H9 (cell line): ENCODE measurements around the gene HS3ST1. TPM values are rescaled to one million over a fixed set of nuclear protein-coding genes. Genes with fewer than 3 reads are reported as not detected.

Experiments used
- DNase-seq: peaks from one replicate; pipeline ENCODE4 v3.0.0-alpha.2; 2017
- H2AFZ ChIP-seq: one replicate; pipeline ENCODE4 v1.6.1; 2013; ENCODE audit warnings: mild to moderate bottlenecking, low read length, control low read depth, moderate library complexity
- H2AK5ac ChIP-seq: 2 replicates; pipeline ENCODE4 v1.6.1; 2013; ENCODE audit warnings: low read length, control low read depth, mixed read lengths; ENCODE audit not compliant: insufficient read length
- H2BK120ac ChIP-seq: one replicate; pipeline ENCODE4 v1.6.1; 2013; ENCODE audit warnings: low read depth, mild to moderate bottlenecking, low read length, control low read depth, inconsistent platforms; ENCODE audit not compliant: poor library complexity, severe bottlenecking
- H2BK12ac ChIP-seq: 2 replicates; pipeline ENCODE4 v1.6.1; 2013; ENCODE audit warnings: low read length, control low read depth, mixed read lengths, low read depth; ENCODE audit not compliant: insufficient read length
- H2BK15ac ChIP-seq: 2 replicates; pipeline ENCODE4 v1.6.1; 2013; ENCODE audit warnings: low read depth, low read length, control low read depth
- H2BK20ac ChIP-seq: one replicate; pipeline ENCODE4 v1.6.1; 2013; ENCODE audit warnings: low read depth, mild to moderate bottlenecking, low read length, control low read depth, inconsistent platforms; ENCODE audit not compliant: poor library complexity, severe bottlenecking
- H2BK5ac ChIP-seq: 2 replicates; pipeline ENCODE4 v1.6.1; 2013; ENCODE audit warnings: low read length, control low read depth, mixed read lengths; ENCODE audit not compliant: insufficient read length
- H3K14ac ChIP-seq: 2 replicates; pipeline ENCODE4 v1.6.1; 2013; ENCODE audit warnings: low read length, control low read depth; ENCODE audit not compliant: insufficient read depth
- H3K18ac ChIP-seq: 2 replicates; pipeline ENCODE4 v1.6.1; 2013; ENCODE audit warnings: low read depth, mild to moderate bottlenecking, mixed read lengths, low read length, control low read depth; ENCODE audit not compliant: insufficient read length
- H3K23ac ChIP-seq: 2 replicates; pipeline ENCODE4 v1.6.1; 2013; ENCODE audit warnings: low read length, control low read depth, mixed read lengths, low read depth; ENCODE audit not compliant: insufficient read length
- H3K23me2 ChIP-seq: 2 replicates; pipeline ENCODE4 v1.6.1; 2013; ENCODE audit warnings: low read depth, mild to moderate bottlenecking, mixed read lengths, low read length, control low read depth; ENCODE audit not compliant: insufficient read length, poor library complexity, severe bottlenecking
- H3K27ac ChIP-seq: 2 replicates; pipeline ENCODE4 v1.5.1; 2013; ENCODE audit warnings: low read length, control low read depth, mixed read lengths, low read depth; ENCODE audit not compliant: insufficient read length
- H3K27me3 ChIP-seq: 2 replicates; pipeline ENCODE4 v1.6.1; 2013; ENCODE audit warnings: low read length, control low read depth, inconsistent platforms; ENCODE audit not compliant: insufficient read depth
- H3K4ac ChIP-seq: 2 replicates; pipeline ENCODE4 v1.6.1; 2013; ENCODE audit warnings: low read depth, mild to moderate bottlenecking, control low read depth, inconsistent platforms, low read length, moderate library complexity
- H3K4me1 ChIP-seq: 2 replicates; pipeline ENCODE4 v1.6.1; 2013; ENCODE audit warnings: low read length, control low read depth, inconsistent platforms; ENCODE audit not compliant: insufficient read depth
- H3K4me2 ChIP-seq: 2 replicates; pipeline ENCODE4 v1.6.1; 2013; ENCODE audit warnings: low read length, control low read depth, mixed read lengths; ENCODE audit not compliant: insufficient read length, insufficient read depth
- H3K56ac ChIP-seq: 2 replicates; pipeline ENCODE4 v1.6.1; 2013; ENCODE audit warnings: low read depth, mild to moderate bottlenecking, mixed read lengths, low read length, control low read depth; ENCODE audit not compliant: insufficient read length
- H3K79me1 ChIP-seq: 2 replicates; pipeline ENCODE4 v1.6.1; 2013; ENCODE audit warnings: low read depth, mild to moderate bottlenecking, moderate library complexity, low read length, control low read depth, inconsistent platforms; ENCODE audit not compliant: insufficient read depth, poor library complexity, severe bottlenecking
- H3K79me2 ChIP-seq: 2 replicates; pipeline ENCODE4 v1.6.1; 2013; ENCODE audit warnings: low read length, control low read depth, inconsistent platforms; ENCODE audit not compliant: insufficient read depth
- H3K9ac ChIP-seq: 2 replicates; pipeline ENCODE4 v1.6.1; 2013; ENCODE audit warnings: low read length, control low read depth, mixed read lengths; ENCODE audit not compliant: insufficient read length; ENCODE audit errors: extremely low read depth
- H3K9me3 ChIP-seq: one replicate; pipeline ENCODE4 v1.6.1; 2013; ENCODE audit warnings: low read depth, low read length, inconsistent platforms; ENCODE audit not compliant: control insufficient read depth
- H3T11ph ChIP-seq: one replicate; pipeline ENCODE4 v1.6.1; 2013; ENCODE audit warnings: mild to moderate bottlenecking, low read length, control low read depth, inconsistent platforms
- H4K20me1 ChIP-seq: one replicate; pipeline ENCODE4 v1.6.1; 2013; ENCODE audit not compliant: control insufficient read depth, insufficient read length, insufficient read depth
- H4K5ac ChIP-seq: 2 replicates; pipeline ENCODE4 v1.6.1; 2013; ENCODE audit warnings: low read depth, mild to moderate bottlenecking, mixed read lengths, low read length, control low read depth; ENCODE audit not compliant: insufficient read length
- H4K8ac ChIP-seq: replicated peaks from 2 replicates; pipeline ENCODE4 v1.6.1; 2013; ENCODE audit warnings: low read length, control low read depth, mixed read lengths, low read depth; ENCODE audit not compliant: insufficient read length
- H4K91ac ChIP-seq: 2 replicates; pipeline ENCODE4 v1.6.1; 2013; ENCODE audit warnings: low read depth, mild to moderate bottlenecking, moderate library complexity, mixed read lengths, low read length, control low read depth; ENCODE audit not compliant: insufficient read length
- H3K27ac Mint-ChIP-seq, 3 experiments: 2 replicates in 2 of 3; 3 replicates in 1 of 3; pipeline ENCODE4 v1.8.0; 2020 to 2021; ENCODE audit warnings: mixed read lengths in 3 of 3, mild to moderate bottlenecking in 1 of 3, moderate library complexity in 1 of 3
- H3K27me3 Mint-ChIP-seq: 2 replicates; pipeline ENCODE4 v1.8.0; 2021; ENCODE audit warnings: low read depth, mild to moderate bottlenecking, moderate library complexity, mixed read lengths
- H3K36me3 Mint-ChIP-seq, 3 experiments: 2 replicates in 2 of 3; 3 replicates in 1 of 3; pipeline ENCODE4 v1.8.0; 2020 to 2021; ENCODE audit warnings: low read depth in 3 of 3, mixed read lengths in 3 of 3; ENCODE audit not compliant: insufficient read depth in 1 of 3
- H3K4me1 Mint-ChIP-seq, 2 experiments: 2 replicates each; pipeline ENCODE4 v1.8.0; 2020; ENCODE audit warnings: mixed read lengths in 2 of 2
- H3K4me3 Mint-ChIP-seq, 2 experiments: 2 replicates in 1 of 2; 3 replicates in 1 of 2; pipeline ENCODE4 v1.8.0; 2020 to 2021; ENCODE audit warnings: mild to moderate bottlenecking in 2 of 2, mixed read lengths in 2 of 2, moderate library complexity in 1 of 2
- H3K9me3 Mint-ChIP-seq, 2 experiments: 2 replicates in 1 of 2; 3 replicates in 1 of 2; pipeline ENCODE4 v1.8.0; 2020; ENCODE audit warnings: mild to moderate bottlenecking in 2 of 2, mixed read lengths in 2 of 2, moderate library complexity in 1 of 2
- WGBS: extraction: QIAGEN DNeasy Blood & Tissue Kit; methylation state at CpG from one replicate; pipeline ENCODE4 v1.1.7; 2013; ENCODE audit warnings: missing lambda C conversion rate, low lambda C conversion rate, mixed read lengths; ENCODE audit not compliant: insufficient read length; ENCODE audit errors: extremely low coverage; 5-methylcytosine and 5-hydroxymethylcytosine counted together
- total RNA-seq: library from RNA; stranded (reverse); gene quantifications from 2 replicates; pipeline ENCODE4 v1.2.1, GENCODE V29; 2021
- TF ChIP-seq, protein P1 (sequence below): fragments of 200-600 bp; sonication (generic); conservative IDR thresholded peaks from 3 replicates; pipeline ENCODE4 v1.8.0; 2021; ENCODE audit warnings: antibody characterized with exemption, mild to moderate bottlenecking

The HS3ST1 gene
- total RNA-seq, 1 experiment from 2014 or later: 0.04 TPM

DNA sequence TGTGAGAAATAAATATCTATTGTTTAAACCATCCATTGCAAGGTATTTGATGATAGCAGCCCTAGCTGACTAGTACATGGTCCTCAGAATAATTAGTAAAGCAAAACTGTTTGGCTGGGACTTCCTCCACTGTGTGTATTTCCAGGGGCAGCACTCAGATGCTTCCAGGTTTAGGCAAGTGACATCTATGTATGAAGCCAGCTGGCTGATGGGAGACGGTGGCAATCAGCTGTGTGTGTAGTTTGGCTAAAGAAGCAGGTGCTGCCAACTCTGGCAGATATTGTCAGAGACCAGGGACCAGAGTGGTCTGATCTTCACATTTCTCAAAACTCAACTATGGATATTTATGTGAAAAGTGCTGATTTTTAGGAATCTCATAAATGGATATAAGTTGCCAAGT lies 19.1 kb downstream of the HS3ST1 start:
- H3K27me3 Mint-ChIP-seq: no peaks in the 10 kb centered on the region
- DNase-seq: no peak
- Histone ChIP-seq H2BK120ac (no peak overlapping the region), H3K23ac (no peak overlapping the region), H3K4ac (no peak overlapping the region), H3K9me3 (no peaks in the 10 kb centered on the region), H3K14ac (no peak overlapping the region), H2AFZ (no peak overlapping the region), H3K79me1 (no peaks in the 10 kb centered on the region), H2BK20ac (no peak overlapping the region), H3K27me3 (no peaks in the 10 kb centered on the region), H3K9ac (no peak overlapping the region), H4K20me1 (no peaks in the 10 kb centered on the region), H4K8ac (no peak overlapping the region), H2BK15ac (no peak overlapping the region), H3K4me2 (no peak overlapping the region), H2BK5ac (no peak overlapping the region), H3K79me2 (no peaks in the 10 kb centered on the region), H3K23me2 (no peaks in the 10 kb centered on the region), H3K27ac (no peak overlapping the region), H3K56ac (no peak overlapping the region), H2BK12ac (no peak overlapping the region), H3K4me1 (peaks cover 4% of the 10 kb centered on the region; the same call in 1 of the 2 replicates), H3K18ac (no peak overlapping the region), H2AK5ac (no peak overlapping the region), H3T11ph (no peak overlapping the region), H4K91ac (no peak overlapping the region), H4K5ac (no peak overlapping the region)
- no CpG with 5 or more reads among the region's 1 CpG for WGBS
- H3K27ac Mint-ChIP-seq: no peak overlapping the region
- H3K4me1 Mint-ChIP-seq: peaks cover 18 to 19% of the 10 kb centered on the region in 2 experiments
- H3K4me3 Mint-ChIP-seq: no peak overlapping the region
- H3K9me3 Mint-ChIP-seq: no peaks in the 10 kb centered on the region
- TF ChIP-seq, protein P1, sequence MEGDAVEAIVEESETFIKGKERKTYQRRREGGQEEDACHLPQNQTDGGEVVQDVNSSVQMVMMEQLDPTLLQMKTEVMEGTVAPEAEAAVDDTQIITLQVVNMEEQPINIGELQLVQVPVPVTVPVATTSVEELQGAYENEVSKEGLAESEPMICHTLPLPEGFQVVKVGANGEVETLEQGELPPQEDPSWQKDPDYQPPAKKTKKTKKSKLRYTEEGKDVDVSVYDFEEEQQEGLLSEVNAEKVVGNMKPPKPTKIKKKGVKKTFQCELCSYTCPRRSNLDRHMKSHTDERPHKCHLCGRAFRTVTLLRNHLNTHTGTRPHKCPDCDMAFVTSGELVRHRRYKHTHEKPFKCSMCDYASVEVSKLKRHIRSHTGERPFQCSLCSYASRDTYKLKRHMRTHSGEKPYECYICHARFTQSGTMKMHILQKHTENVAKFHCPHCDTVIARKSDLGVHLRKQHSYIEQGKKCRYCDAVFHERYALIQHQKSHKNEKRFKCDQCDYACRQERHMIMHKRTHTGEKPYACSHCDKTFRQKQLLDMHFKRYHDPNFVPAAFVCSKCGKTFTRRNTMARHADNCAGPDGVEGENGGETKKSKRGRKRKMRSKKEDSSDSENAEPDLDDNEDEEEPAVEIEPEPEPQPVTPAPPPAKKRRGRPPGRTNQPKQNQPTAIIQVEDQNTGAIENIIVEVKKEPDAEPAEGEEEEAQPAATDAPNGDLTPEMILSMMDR: no peak
- no peaks in the 10 kb centered on the region; a peak in 1 of 7 replicates for H3K36me3 Mint-ChIP-seq
